ENCODE results near the gene MPPED2.

The MPPED2 gene

DNA sequence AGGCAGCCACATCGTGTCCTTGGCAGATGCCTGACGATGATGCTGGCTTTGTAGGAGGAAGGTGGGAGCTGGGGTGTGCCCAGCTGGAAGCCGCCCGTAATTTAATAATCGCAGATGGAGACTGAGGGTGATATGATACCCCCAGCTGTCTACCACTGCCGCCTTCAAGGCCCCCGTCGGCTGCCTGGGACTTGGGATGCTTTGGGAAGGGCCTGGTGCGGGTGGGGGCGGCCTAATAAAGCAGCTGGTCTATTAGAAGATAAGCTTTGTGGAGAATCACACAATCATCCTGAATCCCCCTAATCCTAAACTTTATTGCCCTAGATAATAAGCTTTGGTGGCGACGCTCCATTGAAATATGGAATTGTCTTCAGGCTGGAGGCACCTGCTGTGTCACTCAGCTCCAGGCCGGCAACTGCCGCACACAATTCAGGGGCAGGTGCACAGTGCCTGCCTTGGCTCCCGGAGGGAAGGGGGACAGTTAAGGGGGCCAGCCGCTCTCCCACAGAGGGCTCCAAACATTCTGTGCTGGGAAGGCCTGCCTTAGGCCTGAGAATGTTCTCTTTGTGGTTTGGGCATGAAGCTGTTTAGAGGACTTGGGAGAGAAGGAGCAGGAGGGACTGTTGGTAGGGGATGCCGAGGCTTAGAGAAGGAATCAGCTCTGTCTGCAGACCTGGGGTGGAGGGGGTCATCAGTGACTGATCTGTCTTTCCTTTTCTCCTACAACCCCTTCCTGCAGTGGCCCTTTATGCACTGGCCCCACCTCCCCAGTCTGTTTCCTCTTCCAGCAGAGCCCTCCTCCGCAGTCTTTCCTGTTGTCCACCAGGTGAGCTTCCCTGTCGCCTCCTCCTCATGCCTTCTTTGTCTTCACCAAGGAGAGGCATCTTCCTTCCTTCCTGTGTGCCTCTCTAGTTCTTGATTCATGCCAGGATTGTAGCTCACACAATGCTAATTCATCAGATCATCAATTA is 198.0 kb downstream of the MPPED2 start:
- TF ChIP-seq, protein P1, sequence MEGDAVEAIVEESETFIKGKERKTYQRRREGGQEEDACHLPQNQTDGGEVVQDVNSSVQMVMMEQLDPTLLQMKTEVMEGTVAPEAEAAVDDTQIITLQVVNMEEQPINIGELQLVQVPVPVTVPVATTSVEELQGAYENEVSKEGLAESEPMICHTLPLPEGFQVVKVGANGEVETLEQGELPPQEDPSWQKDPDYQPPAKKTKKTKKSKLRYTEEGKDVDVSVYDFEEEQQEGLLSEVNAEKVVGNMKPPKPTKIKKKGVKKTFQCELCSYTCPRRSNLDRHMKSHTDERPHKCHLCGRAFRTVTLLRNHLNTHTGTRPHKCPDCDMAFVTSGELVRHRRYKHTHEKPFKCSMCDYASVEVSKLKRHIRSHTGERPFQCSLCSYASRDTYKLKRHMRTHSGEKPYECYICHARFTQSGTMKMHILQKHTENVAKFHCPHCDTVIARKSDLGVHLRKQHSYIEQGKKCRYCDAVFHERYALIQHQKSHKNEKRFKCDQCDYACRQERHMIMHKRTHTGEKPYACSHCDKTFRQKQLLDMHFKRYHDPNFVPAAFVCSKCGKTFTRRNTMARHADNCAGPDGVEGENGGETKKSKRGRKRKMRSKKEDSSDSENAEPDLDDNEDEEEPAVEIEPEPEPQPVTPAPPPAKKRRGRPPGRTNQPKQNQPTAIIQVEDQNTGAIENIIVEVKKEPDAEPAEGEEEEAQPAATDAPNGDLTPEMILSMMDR (IDR thresholded peaks at IDR 0.05; ENCODE audit: insufficient read depth, missing control alignments) = no peak
- FAIRE-seq = no peak
- peak; percentile 19 for DNase-seq (ENCODE audit: insufficient read length, low spot score)

GRCh38 chr11:30381879-30382278 is 204.3 kb downstream of the MPPED2 start:
- FAIRE-seq = peak; percentile 55
- TF ChIP-seq, protein P1 (IDR thresholded peaks at IDR 0.05; ENCODE audit: insufficient read depth, missing control alignments) = no peak
- DNase-seq (ENCODE audit: insufficient read length, low spot score) = no peak

DNA sequence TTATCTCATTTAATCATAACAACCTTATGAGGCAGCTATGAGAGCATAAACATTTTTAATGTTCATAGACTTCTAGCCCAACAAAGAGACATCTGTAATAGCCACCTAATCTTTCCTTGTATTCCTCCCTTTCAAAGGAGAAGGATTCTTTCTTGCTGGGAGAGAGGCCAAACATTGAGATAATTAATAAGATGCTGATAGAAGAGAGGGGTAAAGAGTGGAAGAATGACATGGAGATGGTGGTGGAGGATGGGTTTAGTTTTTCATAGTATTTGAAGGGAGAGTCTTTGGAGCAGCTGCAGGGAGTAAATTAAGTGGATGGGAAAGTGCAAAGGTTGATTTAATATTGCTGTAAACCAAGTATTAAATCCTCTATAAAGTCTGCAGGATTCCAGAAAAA is 205.3 kb downstream of the MPPED2 start:
- DNase-seq (ENCODE audit: insufficient read length, low spot score) (no peak), FAIRE-seq (no peak)
- TF ChIP-seq, protein P1 (IDR thresholded peaks at IDR 0.05; ENCODE audit: insufficient read depth, missing control alignments) = no peak

- DNase-seq (ENCODE audit: insufficient read length, low spot score) (no peak), FAIRE-seq (no peak)
- TF ChIP-seq, protein P1 (IDR thresholded peaks at IDR 0.05; ENCODE audit: insufficient read depth, missing control alignments) = no peak
Measured at GRCh38 chr11:30377347-30377746, 208.8 kb downstream of the MPPED2 start.

DNA sequence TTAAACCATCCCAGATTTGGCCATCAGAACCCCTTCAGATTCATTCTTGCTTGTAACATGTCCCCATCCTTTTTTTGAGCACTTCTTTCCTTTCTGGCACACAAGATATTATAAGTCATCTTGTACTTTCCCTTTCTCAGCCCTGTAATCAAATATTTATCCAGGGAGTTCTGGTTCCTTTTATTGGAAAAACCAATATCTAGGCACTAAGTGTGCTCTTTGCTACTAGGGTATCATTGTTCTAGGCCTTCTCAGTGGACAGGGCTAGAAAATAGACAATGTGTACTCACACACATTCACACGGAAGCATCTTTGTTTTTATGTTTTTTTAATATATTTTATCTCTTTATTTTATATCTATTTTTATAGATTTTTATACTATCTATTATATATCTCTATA is 216.0 kb downstream of the MPPED2 start:
- DNase-seq (ENCODE audit: insufficient read length, low spot score) (no peak), FAIRE-seq (no peak)
- TF ChIP-seq, protein P1 (IDR thresholded peaks at IDR 0.05; ENCODE audit: insufficient read depth, missing control alignments) = no peak

- TF ChIP-seq, protein P1 (IDR thresholded peaks at IDR 0.05; ENCODE audit: insufficient read depth, missing control alignments) = no peak
- no peak for DNase-seq (ENCODE audit: insufficient read length, low spot score)
- FAIRE-seq = no peak
Measured at GRCh38 chr11:30368394-30368793, 217.8 kb downstream of the MPPED2 start.
